Gastrocnemius medialis (tissue), 4 donors: ENCODE results near the gene ELL2.
A peak's percentile ranks its signal among the peaks of the same experiment; 100 is the strongest.

Experiments
- CTCF ChIP-seq, 5 experiments: fragments of 450-650 bp in 3 of 5; fragments of 200-600 bp in 2 of 5; sonication (generic) in 2 of 5; IDR thresholded peaks in 4 of 5; conservative IDR thresholded peaks in 1 of 5; 1 replicate in 4 of 5; 2 replicates in 1 of 5; pipeline ENCODE4 v1.5.1; 2016 to 2019; ENCODE audit warnings: antibody characterized with exemption in 5 of 5, mild to moderate bottlenecking in 3 of 5, moderate library complexity in 3 of 5
- POLR2A ChIP-seq, 2 donors: fragments of 450-650 bp; IDR thresholded peaks; one replicate each; pipeline ENCODE4 v1.6.1; 2017; ENCODE audit warnings: antibody characterized with exemption in 2 of 2, mild to moderate bottlenecking in 2 of 2, moderate library complexity in 2 of 2

DNA sequence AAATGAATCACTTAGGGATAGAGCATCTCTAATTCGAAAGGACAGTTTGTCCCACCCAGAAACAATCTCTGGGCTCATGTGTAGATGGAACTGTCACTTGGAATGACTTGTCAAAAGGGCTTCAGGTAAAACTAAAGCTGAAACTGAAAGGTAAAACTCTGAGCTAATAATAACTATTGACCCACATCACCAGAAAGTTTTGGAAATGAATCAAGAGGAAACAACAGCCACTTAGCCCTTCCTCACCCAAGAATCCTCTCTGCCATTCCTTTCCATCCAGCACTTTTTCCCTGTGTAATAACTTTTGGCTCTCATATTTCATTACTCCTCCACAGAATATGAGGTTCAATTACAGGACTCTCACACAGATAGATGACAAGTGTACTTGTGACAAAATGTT lies 125.1 kb downstream of the ELL2 start:
- peak in 1 of 2 donors; percentile 14 for TF ChIP-seq POLR2A (IDR thresholded peaks at IDR 0.05)
- no peak for TF ChIP-seq CTCF (IDR thresholded peaks at IDR 0.05 in 4 of 5, conservative IDR thresholded peaks at IDR 0.05 in 1 of 5)
